Measurements from ENCODE around the gene PPP2R2B. TPM values are rescaled to one million over a fixed set of nuclear protein-coding genes. Genes with fewer than 3 reads are reported as not detected.

PPP2R2B gene
- total RNA-seq (2014; rRNA removed; shearing (Covaris generic)), result 0.64 and 1.5 TPM in 2 replicates

DNA sequence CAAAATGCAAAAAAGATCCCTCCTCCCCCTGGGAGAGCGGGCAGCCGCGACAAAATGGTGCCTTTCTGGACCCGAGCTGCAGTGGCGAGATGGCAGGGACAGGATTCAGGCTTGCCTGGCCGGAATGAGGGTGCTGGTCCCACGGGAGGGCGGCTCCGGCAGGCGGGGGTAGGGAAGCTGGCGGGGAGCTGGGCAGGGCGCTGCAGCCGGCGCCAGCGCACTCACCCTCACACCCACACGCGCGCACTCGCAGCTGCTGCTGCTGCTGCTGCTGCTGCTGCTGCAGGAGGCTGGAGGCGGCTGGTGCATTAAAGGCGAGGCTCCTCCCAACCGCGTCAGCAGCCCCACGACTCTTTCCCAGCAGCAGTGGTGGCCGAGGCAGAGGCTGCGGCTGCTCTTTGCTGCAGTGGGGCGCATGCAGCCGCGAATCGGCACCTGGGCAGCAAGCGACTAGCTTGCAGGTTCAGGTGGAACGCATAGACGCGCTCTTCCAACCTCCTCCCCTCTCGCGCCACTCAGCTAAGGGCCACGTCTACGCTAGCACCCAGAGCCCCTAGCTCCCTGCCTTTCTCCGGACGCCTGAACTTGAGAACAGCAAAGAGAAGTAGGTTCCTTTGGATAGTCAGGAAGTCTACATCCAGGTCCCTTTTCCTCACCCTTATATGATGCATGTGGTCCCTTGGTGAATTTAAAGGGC lies at the start of gene PPP2R2B:
PPP2R2B (minus strand) TSS at position 282 of the 697 bp plus-strand sequence.

Small RNA genes lying within 50 kb of the gene (small RNA-seq; reads per million reads assigned to genes)
- gene RN7SL791P, result not detected

Measured in A375 (cell line).